ENCODE results near the gene INPP5E. TPM values are rescaled to one million over a fixed set of nuclear protein-coding genes. Genes with fewer than 3 reads are reported as not detected.

Gene INPP5E, protein sequence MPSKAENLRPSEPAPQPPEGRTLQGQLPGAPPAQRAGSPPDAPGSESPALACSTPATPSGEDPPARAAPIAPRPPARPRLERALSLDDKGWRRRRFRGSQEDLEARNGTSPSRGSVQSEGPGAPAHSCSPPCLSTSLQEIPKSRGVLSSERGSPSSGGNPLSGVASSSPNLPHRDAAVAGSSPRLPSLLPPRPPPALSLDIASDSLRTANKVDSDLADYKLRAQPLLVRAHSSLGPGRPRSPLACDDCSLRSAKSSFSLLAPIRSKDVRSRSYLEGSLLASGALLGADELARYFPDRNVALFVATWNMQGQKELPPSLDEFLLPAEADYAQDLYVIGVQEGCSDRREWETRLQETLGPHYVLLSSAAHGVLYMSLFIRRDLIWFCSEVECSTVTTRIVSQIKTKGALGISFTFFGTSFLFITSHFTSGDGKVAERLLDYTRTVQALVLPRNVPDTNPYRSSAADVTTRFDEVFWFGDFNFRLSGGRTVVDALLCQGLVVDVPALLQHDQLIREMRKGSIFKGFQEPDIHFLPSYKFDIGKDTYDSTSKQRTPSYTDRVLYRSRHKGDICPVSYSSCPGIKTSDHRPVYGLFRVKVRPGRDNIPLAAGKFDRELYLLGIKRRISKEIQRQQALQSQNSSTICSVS
- 10 to 100 TPM in 3 of 4 donors, 1 to 10 TPM in 1; 10.0 to 17.8 (median 12.1) TPM for total RNA-seq

DNA sequence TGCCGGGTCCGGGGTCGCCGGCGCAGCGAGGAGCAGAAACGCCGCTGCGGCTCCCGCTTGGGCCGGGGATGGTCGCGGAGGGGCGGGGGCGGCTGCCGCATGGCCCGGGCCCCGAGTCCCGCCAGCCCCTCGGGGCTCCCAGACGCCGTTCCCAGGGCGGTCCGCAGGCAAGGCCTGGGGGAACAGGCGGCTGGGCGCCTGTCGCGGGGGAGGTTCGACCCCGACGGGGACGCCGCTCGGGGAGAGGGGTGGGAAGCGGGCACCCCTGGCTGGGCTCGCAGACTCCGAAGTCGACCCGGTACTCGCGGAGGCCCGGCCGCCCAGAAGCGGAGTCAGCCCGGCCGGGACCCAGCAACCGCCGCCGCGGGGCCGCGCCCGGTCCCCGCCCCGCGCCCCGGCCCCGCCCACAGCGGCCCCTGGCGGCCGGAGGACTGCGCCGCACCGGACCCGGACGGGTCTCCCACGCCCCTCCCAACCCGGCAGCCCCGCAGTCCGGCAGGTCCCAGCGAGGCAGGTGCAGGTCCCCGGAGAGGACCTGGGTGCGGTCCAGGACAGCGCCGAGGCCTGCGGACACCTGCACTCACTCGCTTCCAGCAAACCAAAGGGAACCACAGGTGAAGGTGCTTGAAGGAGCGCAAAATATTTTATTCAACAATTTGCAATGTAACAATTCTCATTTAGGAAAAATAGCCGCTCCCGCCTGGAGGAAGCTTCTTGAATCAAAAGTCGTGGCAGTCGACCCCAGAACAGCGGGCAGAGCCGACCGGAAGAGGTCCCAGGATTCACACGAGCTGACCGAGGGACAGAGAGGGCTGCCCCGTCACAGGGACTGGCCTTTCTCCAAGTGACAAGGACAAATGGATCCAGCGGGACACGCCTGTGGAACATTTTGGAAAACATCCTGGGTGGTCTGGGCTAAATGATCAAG lies at the start of gene INPP5E:
TSS of gene INPP5E (minus strand) at position 365 of the 928 bp plus-strand sequence. CDS start 426 bp downstream, outside the sequence.
- DNase-seq (ENCODE audit: low spot score in 2 of 2) = peak; percentile 33 to 93
- TF ChIP-seq, protein P1, sequence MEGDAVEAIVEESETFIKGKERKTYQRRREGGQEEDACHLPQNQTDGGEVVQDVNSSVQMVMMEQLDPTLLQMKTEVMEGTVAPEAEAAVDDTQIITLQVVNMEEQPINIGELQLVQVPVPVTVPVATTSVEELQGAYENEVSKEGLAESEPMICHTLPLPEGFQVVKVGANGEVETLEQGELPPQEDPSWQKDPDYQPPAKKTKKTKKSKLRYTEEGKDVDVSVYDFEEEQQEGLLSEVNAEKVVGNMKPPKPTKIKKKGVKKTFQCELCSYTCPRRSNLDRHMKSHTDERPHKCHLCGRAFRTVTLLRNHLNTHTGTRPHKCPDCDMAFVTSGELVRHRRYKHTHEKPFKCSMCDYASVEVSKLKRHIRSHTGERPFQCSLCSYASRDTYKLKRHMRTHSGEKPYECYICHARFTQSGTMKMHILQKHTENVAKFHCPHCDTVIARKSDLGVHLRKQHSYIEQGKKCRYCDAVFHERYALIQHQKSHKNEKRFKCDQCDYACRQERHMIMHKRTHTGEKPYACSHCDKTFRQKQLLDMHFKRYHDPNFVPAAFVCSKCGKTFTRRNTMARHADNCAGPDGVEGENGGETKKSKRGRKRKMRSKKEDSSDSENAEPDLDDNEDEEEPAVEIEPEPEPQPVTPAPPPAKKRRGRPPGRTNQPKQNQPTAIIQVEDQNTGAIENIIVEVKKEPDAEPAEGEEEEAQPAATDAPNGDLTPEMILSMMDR (IDR thresholded peaks at IDR 0.05) = no peak
- no peak for TF ChIP-seq POLR2A (IDR thresholded peaks at IDR 0.05)
- intact Hi-C loops (cut with DNase I; ENCODE audit: low total_unique reads) = no loop called here
- 10 to 26% methylated on average over 20 to 53 of the region's 90 CpGs for WGBS, 2 donors
- peak within 1 kb of the TSS; percentile 85 for H3K4me3 ChIP-seq (ENCODE audit: low read depth, poor library complexity, severe bottlenecking)

DNA sequence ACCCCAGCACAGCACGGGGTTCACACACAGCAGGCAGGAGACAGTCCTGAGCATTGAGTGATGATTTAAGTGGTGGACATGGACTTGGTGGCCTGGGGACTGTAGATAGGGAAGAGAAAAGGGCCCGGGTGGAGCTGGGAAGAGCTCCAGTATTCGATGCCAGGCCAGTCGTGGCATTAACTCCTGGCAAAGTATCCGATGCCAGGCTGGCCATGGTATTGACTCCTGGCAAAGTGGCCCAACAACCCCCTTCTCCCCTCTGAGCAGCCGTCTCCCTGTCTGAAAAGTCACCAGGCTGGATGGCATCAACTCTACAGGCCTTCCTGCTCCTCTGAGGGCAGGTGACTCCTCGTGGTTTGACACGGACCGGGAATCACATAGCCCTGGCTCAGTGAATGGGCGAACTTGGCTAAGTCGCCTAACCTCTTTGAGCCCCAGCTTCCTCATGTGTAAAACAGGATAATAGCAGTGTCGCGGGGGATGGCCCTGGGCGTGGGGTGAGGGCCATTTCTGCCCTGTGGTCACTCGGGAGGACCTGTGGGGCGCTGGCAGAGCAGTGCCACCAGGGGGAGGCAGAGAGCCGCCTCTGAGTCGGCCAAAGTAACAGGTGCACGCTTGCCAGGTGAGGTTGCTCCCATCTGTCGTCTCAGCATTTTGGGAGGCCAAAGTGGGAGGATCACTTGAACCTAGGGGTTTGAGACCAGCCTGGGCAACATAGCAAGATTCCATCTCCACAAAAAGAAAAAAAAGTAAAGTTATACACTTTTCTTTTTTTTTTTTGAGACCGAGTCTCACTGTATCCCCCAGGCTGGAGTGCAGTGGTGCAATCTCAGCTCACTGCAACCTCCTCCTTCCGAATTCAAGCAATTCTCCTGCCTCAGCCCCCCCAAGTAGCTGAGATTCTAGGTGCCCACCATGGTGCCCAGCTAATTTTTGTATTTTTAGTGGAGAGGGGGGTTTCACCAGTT lies 48.9 kb upstream of the INPP5E start:
- 17 to 18% methylated on average over 19 to 22 of the region's 22 CpGs for WGBS, 2 donors
- intact Hi-C loops (cut with DNase I; ENCODE audit: low total_unique reads) = no loop called here
- DNase-seq (ENCODE audit: low spot score in 2 of 2) = peak; percentile 65 to 94
- no peak overlapping the region for H3K4me3 ChIP-seq (ENCODE audit: low read depth, poor library complexity, severe bottlenecking)
- TF ChIP-seq, protein P1 (IDR thresholded peaks at IDR 0.05) = peak in 2 of 3 donors; percentile 96 to 97
- no peak for TF ChIP-seq POLR2A (IDR thresholded peaks at IDR 0.05)

DNA sequence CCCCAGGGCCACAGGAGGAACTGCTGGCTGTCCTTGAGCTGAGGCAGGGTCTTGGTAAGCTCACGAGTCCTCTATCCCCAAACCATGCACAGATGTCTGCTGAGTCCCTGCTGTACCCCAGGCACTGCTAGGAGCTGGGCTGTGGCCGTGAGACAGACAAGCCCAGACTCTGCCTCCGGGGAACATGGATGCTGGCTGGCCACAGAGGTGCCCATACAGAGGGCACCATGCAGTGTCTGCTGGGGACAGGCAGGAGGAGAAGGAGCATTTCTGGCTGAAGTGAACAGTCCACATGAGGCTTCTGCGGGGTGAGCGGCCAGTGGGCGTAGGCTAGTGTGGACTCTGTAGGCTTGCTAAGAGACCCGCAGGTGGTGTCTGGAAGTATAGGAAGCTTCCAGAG lies 48.0 kb upstream of the INPP5E start:
- TF ChIP-seq POLR2A (IDR thresholded peaks at IDR 0.05) = no peak
- TF ChIP-seq, protein P1 (IDR thresholded peaks at IDR 0.05) = no peak

DNA sequence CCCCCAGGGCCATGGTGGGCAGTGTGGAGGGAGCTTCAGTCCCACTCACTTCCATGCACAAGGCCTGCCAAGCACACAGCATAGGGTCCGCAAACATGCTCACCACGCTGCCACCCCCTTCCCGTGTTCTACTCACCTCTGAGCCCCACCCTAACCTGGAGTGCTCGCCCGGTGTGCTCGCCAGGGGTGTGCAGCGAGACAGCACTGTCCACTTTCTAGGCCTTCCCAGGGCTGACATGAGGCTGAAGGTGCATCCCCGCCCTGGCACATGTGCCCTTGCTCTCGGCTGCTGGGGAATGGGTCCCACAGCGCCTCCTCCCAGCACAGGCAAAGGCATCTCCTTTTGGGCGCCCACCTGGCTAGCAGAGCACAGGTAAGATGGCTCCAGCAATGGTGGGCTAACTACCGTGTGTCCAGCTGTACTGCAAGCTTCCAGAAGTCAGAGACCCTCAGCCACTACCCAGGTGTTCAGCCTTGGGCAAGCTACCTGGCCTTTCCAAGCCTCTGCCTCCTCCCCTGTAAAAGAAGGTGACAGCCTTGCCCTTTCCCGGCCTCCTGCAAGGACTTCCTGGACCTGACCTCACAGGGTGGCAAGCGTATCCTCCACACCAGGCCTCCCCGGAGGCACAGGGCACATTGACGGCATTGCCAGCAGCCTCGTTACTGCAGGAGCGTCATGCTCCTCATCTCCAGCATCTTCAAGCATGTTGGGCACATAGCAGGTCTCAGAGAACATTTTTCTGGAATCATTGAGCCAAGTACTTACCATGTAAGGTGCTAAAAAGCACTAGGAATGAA lies 47.4 kb upstream of the INPP5E start:
- no peak for TF ChIP-seq POLR2A (IDR thresholded peaks at IDR 0.05)
- TF ChIP-seq, protein P1 (IDR thresholded peaks at IDR 0.05) = no peak
- WGBS, 2 donors = 88 to 92% methylated on average over 17 to 18 of the region's 18 CpGs
- intact Hi-C loops (cut with DNase I; ENCODE audit: low total_unique reads) = loop anchor here (2.0 kb wide), 1 partner anchor 144 kb away; no protein-coding TSS in a partner anchor
- DNase-seq (ENCODE audit: low spot score in 2 of 2) = no peak
- H3K4me3 ChIP-seq (ENCODE audit: low read depth, poor library complexity, severe bottlenecking) = no peak overlapping the region

More for the DNA sequence above, 48.0 kb upstream of the INPP5E start:
- DNase-seq (ENCODE audit: low spot score in 2 of 2) = no peak
- H3K4me3 ChIP-seq (ENCODE audit: low read depth, poor library complexity, severe bottlenecking) = no peak overlapping the region
- intact Hi-C loops (cut with DNase I; ENCODE audit: low total_unique reads) = loop anchor here (2.0 kb wide), 1 partner anchor 143 kb away; no protein-coding TSS in a partner anchor
- 82 to 88% methylated on average over 7 of the region's 7 CpGs for WGBS, 2 donors

Data from lower leg skin (tissue), 4 donors.